Stomach (tissue), 9 donors: ENCODE measurements around the gene P2RY8. TPM values are rescaled to one million over a fixed set of nuclear protein-coding genes. Genes with fewer than 3 reads are reported as not detected.

ENCODE experiments used
- DNase-seq, 2 donors: peaks; one replicate each; pipeline versions ENCODE4 v3.0.0 to v3.0.0-alpha.2; 2013 to 2019
- H3K27ac ChIP-seq, 5 donors: fragments of 200-600 bp in 4 of 5; sonication (generic) in 4 of 5; one replicate each; pipeline ENCODE4 v1.5.1; 2013 to 2019; ENCODE audit warnings: mild to moderate bottlenecking in 1 of 5, moderate library complexity in 1 of 5
- H3K27me3 ChIP-seq, 3 donors: fragments of 200-600 bp; sonication (generic); one replicate each; pipeline ENCODE4 v1.5.1; 2017 to 2019; ENCODE audit warnings: mixed run types in 1 of 3
- H3K36me3 ChIP-seq, 4 donors: fragments of 200-600 bp; sonication (generic); 1 replicate in 3 of 4; 2 replicates in 1 of 4; pipeline ENCODE4 v1.5.1; 2016 to 2019
- H3K4me1 ChIP-seq, 4 donors: fragments of 200-600 bp; sonication (generic); one replicate each; pipeline ENCODE4 v1.5.1; 2016 to 2019
- H3K4me3 ChIP-seq, 4 donors: fragments of 200-600 bp; sonication (generic) in 3 of 4; one replicate each; pipeline ENCODE4 v1.5.1; 2016 to 2019; ENCODE audit warnings: mild to moderate bottlenecking in 1 of 4
- H3K9me3 ChIP-seq, 4 donors: fragments of 200-600 bp; sonication (generic); one replicate each; pipeline ENCODE4 v1.5.1; 2016 to 2019
- EP300 ChIP-seq: sonication (generic); formaldehyde crosslinking; IDR thresholded peaks from one replicate; pipeline ENCODE4 v1.6.1; 2017; ENCODE audit warnings: antibody characterized with exemption
- POLR2A ChIP-seq, 4 donors: fragments of 450-650 bp; IDR thresholded peaks; one replicate each; pipeline ENCODE4 v1.6.1; 2016; ENCODE audit warnings: antibody characterized with exemption in 4 of 4, control low read depth in 2 of 4, mild to moderate bottlenecking in 1 of 4, moderate library complexity in 1 of 4
- POLR2AphosphoS5 ChIP-seq, 3 donors: sonication (generic); formaldehyde crosslinking; IDR thresholded peaks; one replicate each; pipeline ENCODE4 v1.6.1; 2016; ENCODE audit warnings: antibody characterized with exemption in 3 of 3
- WGBS, 5 donors: extraction: QIAGEN DNeasy Blood & Tissue Kit in 3 of 5; methylation state at CpG; one replicate each; pipeline versions ENCODE4 v1.1.5 to v1.1.7; 2013 to 2018; 5-methylcytosine and 5-hydroxymethylcytosine counted together
- intact Hi-C: fragments of 100-400 bp; cut with DNase I; formaldehyde crosslinking; loops from one replicate; pipeline ENCODE4 v1.15.1; 2023; ENCODE audit warnings: low total_unique reads
- polyA plus RNA-seq, 3 donors: library from polyadenylated mRNA; stranded (reverse); fragments of 200-250 nt; gene quantifications; one replicate each; pipeline ENCODE4 v1.2.3, GENCODE V29; 2013
- total RNA-seq, 5 donors: library from RNA; depleted of rRNA; stranded (reverse); fragments of >200 nt; gene quantifications; one replicate each; pipeline versions ENCODE4 v1.1.0 to v1.2.3, GENCODE V29; 2014 to 2016
- TF ChIP-seq, protein P1 (sequence below), 7 experiments: fragments of 450-650 bp in 4 of 7; fragments of 200-600 bp in 3 of 7; sonication (generic) in 3 of 7; IDR thresholded peaks; one replicate each; pipeline ENCODE4 v1.5.1; 2016 to 2019; ENCODE audit warnings: antibody characterized with exemption in 7 of 7, control low read depth in 2 of 7, mild to moderate bottlenecking in 1 of 7
- donor health status: healthy with polysubstance abuse.
- donor health status: Bipolar disorder and iron deficiency.
- donor health status: healthy.

The P2RY8 gene
- total and polyA plus RNA-seq, 8 donors: 0.31 to 3.3 (median 1.3) TPM; not detected in 2

DNA sequence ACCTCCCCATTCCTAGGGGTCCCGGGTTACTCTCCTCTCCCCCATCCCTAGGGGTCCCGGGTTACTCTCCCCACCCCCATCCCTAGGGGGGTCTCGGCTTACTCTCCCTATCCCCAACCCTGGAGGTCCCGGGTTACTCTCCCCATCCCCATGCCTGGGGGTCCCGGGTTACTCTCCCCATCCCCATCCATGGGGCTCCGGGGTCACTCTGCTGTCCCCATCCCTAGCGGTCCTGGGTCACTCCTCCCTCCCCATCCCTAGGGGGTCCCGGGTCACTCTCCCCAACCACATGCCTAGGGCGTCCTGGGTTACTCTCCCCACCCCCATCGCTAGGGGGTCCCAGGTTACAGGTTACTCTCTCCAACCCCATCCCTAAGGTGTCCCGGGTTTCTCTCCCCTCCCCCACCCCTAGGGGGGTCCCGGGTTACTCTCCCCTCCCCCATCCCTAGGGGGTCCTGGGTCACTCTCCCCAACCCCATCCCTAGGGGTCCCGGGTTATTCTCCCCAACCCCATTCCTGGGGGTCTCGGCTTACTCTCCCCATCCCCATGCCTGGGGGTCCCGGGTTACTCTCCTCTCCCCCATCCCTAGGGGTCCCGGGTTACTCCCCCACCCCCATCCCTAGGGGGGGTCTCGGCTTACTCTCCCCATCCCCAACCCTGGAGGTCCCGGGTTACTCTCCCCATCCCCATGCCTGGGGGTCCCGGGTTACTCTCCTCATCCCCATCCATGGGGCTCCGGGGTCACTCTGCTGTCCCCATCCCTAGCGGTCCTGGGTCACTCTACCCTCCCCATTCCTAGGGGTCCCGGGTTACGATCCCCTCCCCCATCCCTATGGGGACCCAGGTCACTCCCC, 85.1 kb downstream of the P2RY8 start:
- intact Hi-C loops: loop anchor here (10.0 kb wide), 2 partner anchors 57 to 1153 kb away; partner anchors contain the start of gene SLC25A6

DNA sequence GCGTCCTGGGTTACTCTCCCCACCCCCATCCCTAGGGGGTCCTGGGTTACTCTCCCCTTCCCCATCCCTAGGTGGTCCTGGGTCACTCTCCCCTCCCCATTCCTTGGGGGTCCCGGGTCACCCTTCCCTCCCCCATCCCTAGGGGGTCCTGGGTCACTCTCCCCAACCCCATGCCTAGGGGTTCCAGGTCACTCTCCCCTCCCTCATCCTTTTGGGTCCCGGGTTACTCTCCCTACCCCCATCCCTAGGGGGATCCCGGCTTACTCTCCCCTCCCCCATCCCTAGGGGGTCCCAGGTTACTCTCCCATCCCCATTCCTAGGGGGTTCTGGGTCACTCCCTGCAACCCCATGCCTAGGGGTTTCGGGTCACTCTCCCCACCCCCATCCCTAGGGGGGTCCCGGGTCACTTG, 85.7 kb downstream of the P2RY8 start:
- Histone ChIP-seq H3K9me3 (peaks cover 0 to 7% (median 0%) of the 10 kb centered on the region in 4 donors), H3K36me3 (no peaks in the 10 kb centered on the region), H3K4me1 (peaks cover 17 to 35% (median 29%) of the 10 kb centered on the region in 4 donors), H3K27me3 (no peaks in the 10 kb centered on the region), H3K27ac (peak overlapping the region in 2 of 5 donors; percentile 96 to 97), H3K4me3 (peak overlapping the region in 3 of 4 donors; percentile 90 to 99 (median 93))
- no peak for DNase-seq
- WGBS, 5 donors: 84 to 93% (median 88%) methylated on average over 6 of the region's 6 CpGs
- TF ChIP-seq, protein P1, sequence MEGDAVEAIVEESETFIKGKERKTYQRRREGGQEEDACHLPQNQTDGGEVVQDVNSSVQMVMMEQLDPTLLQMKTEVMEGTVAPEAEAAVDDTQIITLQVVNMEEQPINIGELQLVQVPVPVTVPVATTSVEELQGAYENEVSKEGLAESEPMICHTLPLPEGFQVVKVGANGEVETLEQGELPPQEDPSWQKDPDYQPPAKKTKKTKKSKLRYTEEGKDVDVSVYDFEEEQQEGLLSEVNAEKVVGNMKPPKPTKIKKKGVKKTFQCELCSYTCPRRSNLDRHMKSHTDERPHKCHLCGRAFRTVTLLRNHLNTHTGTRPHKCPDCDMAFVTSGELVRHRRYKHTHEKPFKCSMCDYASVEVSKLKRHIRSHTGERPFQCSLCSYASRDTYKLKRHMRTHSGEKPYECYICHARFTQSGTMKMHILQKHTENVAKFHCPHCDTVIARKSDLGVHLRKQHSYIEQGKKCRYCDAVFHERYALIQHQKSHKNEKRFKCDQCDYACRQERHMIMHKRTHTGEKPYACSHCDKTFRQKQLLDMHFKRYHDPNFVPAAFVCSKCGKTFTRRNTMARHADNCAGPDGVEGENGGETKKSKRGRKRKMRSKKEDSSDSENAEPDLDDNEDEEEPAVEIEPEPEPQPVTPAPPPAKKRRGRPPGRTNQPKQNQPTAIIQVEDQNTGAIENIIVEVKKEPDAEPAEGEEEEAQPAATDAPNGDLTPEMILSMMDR (IDR thresholded peaks at IDR 0.05): no peak
- no peak for TF ChIP-seq EP300
- no peak for TF ChIP-seq POLR2AphosphoS5 (IDR thresholded peaks at IDR 0.05)
- TF ChIP-seq POLR2A (IDR thresholded peaks at IDR 0.05): no peak
- intact Hi-C loops: loop anchor here (10.0 kb wide), 2 partner anchors 56 to 1154 kb away; partner anchors contain the start of gene SLC25A6

More for the DNA sequence above, 85.1 kb downstream of the P2RY8 start:
- Histone ChIP-seq H3K4me3 (peak overlapping the region; percentile 90 to 99 (median 93)), H3K4me1 (peaks cover 17 to 35% (median 29%) of the 10 kb centered on the region in 4 donors), H3K27me3 (no peaks in the 10 kb centered on the region), H3K36me3 (no peaks in the 10 kb centered on the region), H3K9me3 (peaks cover 0 to 7% (median 0%) of the 10 kb centered on the region in 4 donors), H3K27ac (peak overlapping the region in 4 of 5 donors; percentile 91 to 97 (median 94))
- TF ChIP-seq POLR2A (IDR thresholded peaks at IDR 0.05) (no peak), POLR2AphosphoS5 (IDR thresholded peaks at IDR 0.05) (no peak), EP300 (no peak)
- TF ChIP-seq, protein P1 (IDR thresholded peaks at IDR 0.05): no peak
- 24 to 30% (median 27%) methylated on average over 21 to 23 of the region's 23 CpGs for WGBS, 5 donors
- DNase-seq: peak; percentile 24 to 39

DNA sequence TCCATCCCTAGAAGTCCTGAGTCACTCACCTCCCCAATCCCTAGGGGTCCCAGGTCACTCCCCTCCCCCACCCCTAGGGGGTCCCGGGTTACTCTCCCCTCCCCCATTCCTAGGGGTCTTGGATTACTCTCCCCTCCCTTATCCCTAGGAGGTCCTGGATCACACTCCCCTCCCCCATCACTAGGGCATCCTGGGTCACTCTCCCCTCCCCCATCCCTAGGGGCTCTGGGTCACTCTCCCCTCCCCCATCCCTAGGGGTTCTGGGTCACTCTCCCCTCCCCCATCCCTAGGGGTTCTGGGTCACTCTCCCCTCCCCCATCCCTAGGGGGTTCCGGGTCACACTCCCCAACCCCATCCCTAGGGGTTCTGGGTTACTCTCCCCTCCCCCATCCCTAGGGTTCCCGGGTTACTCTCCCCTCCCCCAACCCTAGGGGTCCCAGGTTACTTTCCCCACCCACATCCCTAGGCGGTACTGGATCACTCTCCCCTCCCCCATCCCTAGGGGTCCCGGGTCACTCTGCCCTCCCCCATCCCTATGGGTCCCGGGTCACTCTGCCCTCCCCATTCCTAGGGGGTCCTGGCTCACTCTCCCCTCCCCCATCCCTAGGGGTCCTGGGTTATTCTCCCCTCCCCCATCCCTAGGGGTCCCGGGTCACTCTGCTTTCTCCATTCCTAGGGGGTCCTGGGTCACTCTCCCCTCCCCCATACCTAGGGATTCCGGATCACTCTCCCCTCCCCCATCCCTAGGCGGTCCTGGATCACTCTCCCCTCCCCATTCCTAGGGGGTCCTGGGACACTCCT, 86.4 kb downstream of the P2RY8 start:
- no peaks in the 10 kb centered on the region for H3K27me3 ChIP-seq
- H3K9me3 ChIP-seq: peaks cover 0 to 7% (median 0%) of the 10 kb centered on the region in 4 donors
- no peak overlapping the region for H3K27ac ChIP-seq
- no peak for DNase-seq
- 79 to 84% (median 83%) methylated on average over 9 of the region's 9 CpGs for WGBS, 5 donors
- TF ChIP-seq, protein P1 (IDR thresholded peaks at IDR 0.05): no peak
- peaks cover 17 to 35% (median 29%) of the 10 kb centered on the region in 4 donors for H3K4me1 ChIP-seq
- H3K36me3 ChIP-seq: no peaks in the 10 kb centered on the region
- no peak overlapping the region for H3K4me3 ChIP-seq
- intact Hi-C loops: loop anchor here (10.0 kb wide), 2 partner anchors 56 to 1154 kb away; partner anchors contain the start of gene SLC25A6

DNA sequence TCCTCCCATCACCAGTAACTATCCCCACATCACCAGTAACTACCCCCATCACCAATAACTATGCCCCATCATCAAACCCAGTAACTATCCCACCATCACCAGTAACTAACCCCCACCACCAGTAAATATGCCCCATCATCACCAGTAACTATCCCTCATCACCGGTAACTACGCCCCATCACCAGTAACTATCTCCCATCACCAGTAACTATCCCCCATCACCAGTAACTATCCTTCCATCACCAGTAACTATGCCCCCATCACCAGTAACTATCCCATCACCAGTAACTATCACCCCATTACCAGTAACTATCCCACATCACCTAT, 87.2 kb downstream of the P2RY8 start:
- Histone ChIP-seq H3K27ac (no peak overlapping the region), H3K4me1 (peaks cover 17 to 35% (median 29%) of the 10 kb centered on the region in 4 donors), H3K27me3 (no peaks in the 10 kb centered on the region), H3K9me3 (peaks cover 0 to 10% (median 0%) of the 10 kb centered on the region in 4 donors), H3K36me3 (peaks cover 0 to 5% (median 2%) of the 10 kb centered on the region in 4 donors), H3K4me3 (no peak overlapping the region)
- intact Hi-C loops: loop anchor here (10.0 kb wide), 2 partner anchors 55 to 1155 kb away; partner anchors contain the start of gene SLC25A6
- no peak for DNase-seq
- no peak for TF ChIP-seq POLR2AphosphoS5 (IDR thresholded peaks at IDR 0.05)
- TF ChIP-seq EP300: no peak
- no peak for TF ChIP-seq POLR2A (IDR thresholded peaks at IDR 0.05)
- TF ChIP-seq, protein P1 (IDR thresholded peaks at IDR 0.05): no peak
- WGBS, 5 donors: 85 to 100% (median 98%) methylated on average over 2 of the region's 2 CpGs
